ENCODE data around the gene CACNA1H.
"Not testable (repeated sequence)": the region's sequence is repeated elsewhere in the genome, so short reads cannot be mapped to it uniquely, and the experiment has no call there.

Gene CACNA1H

DNA sequence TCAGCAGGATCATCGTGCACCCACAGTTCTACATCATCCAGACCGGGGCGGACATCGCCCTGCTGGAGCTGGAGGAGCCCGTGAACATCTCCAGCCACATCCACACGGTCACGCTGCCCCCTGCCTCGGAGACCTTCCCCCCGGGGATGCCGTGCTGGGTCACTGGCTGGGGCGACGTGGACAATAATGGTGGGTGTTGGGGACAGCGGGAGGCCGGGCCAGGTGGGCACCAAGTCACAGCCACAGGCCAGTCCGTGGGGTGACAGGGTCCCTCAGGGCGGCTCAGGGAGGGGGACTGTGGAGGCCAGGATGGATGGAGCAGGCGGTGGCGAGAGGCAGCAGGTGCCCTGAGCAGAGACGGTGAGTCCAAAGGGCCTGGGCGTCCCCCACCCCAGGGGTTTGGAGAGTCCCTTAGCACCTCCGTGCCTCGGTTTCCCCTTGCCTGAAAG is 104.0 kb downstream of the CACNA1H start:
- no peak for DNase-seq

DNA sequence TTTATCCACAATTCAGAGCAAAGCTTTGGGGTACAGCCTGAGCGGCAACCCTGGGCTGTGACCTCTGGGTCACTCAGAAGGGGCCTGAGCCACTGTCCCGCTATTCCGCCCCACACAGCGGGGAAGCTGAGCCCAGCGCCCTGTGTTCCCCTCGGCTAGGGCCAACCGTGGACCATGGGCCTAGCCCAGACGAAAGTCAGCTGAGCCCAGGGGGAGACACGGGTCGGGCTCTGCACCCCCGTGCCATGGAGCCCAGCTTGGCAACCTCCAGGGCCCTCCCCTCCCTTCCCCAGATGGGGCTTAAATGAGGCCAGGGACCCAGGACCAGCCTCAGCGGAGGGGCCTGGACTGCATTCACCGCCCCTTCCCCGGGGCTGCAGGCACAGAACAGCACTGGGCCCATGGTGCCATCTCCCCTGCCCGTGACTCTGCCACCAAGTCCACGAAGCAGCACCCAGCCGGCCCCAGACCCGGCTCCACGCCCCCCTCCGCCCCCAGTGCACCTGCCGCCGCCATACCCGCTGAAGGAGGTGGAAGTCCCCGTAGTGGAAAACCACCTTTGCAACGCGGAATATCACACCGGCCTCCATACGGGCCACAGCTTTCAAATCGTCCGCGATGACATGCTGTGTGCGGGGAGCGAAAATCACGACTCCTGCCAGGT is 104.8 kb downstream of the CACNA1H start:
- DNase-seq: no peak

DNA sequence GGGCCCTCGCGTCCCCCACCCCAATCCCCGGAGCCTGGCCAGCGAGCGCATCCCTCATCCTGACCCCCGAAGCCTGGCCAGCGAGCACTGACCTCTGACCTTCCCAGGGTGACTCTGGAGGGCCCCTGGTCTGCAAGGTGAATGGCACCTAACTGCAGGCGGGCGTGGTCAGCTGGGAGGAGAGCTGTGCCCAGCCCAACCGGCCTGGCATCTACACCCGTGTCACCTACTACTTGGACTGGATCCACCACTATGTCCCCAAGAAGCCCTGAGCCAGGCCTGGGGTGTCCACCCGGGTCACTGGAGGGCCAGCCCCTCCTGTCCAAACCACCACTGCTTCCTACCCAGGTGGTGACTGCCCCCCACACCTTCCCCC is 105.3 kb downstream of the CACNA1H start:
- no peak for DNase-seq

DNA sequence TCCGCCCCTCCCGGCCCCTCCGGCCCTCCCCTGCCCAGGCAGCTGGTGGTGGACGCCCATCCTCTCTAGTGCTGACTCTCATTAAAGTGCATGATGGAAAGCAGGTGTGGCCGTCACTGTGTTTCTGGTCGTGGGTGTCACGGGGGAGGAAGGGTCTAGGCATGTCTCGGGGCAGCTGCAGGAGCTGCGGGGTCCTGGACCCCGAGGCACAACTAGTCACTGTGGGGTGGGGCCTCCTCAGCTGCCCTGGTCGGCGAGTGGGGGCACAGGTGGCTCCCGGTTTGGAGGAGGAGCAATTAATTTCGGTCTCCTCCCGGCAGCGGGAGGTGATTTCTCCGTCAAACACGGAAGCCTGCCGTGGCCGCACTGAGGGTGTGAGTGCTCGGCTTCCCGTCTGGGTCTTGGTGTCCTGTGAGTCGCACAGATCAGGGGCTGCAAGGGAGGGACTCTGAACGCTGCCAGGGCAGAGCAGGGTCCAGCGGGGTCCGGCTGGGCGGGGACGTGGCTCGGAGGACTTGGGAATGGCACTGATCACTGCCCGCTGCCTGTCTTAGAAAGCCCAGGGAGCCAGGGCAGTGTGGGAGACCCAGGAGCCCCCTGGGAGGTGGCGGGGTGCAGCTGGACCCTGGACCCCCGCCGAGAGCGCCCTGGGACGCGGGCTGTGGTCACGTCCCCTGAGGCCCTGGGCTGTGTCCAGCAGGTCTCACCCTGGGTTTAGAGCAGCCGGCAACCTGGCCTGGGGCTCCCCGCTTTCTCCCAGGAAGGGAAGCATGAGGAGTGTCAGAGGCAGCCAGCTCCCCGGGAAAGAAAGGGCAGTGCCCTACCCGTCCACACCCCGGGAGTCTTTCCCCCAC is 106.2 kb downstream of the CACNA1H start:
- DNase-seq: no peak

DNA sequence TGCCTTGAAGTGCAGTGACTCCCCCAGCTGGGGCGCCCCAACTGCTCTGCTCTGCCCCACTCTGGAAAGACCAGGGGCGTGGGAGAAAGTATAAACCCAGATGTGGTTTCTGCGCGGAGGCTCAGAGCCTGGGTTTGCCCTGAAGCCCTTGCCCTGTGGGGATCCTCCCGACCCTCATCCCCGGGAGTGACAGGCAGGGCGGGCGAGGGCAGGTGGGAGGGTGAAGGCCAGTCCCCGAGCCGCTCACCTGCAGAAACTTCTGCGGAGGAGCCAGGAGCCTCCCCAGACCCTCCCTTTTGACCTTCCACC is 106.8 kb downstream of the CACNA1H start:
- DNase-seq: no peak

DNA sequence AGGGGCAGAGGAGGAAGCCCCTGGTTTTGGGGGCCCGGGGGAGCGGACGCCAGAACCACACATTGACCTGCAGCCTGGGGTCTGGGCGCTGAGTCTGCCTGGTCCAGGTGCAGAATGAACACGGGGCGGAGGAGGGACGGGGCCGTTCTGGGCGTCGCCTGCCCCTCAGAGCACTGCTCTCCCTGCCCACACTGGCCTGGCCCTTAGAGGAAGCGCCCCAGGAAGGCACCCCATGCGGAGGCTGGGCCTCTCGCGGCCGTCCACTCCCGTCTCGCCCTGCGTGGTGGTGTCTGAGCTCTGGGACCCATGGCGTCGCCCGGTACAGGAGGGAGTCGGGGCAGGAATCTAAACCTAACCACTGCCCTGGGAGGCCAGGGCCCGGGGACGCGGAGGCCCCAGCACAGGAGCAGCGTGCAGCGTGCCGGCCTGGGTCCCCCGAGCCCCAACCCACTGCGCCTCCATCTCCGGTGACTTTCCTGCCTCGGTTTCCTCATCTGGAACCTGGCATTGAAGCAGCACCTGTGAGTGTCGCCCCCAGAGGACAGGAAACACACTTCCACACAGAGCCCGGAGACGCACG is 107.3 kb downstream of the CACNA1H start:
- no peak for DNase-seq

DNA sequence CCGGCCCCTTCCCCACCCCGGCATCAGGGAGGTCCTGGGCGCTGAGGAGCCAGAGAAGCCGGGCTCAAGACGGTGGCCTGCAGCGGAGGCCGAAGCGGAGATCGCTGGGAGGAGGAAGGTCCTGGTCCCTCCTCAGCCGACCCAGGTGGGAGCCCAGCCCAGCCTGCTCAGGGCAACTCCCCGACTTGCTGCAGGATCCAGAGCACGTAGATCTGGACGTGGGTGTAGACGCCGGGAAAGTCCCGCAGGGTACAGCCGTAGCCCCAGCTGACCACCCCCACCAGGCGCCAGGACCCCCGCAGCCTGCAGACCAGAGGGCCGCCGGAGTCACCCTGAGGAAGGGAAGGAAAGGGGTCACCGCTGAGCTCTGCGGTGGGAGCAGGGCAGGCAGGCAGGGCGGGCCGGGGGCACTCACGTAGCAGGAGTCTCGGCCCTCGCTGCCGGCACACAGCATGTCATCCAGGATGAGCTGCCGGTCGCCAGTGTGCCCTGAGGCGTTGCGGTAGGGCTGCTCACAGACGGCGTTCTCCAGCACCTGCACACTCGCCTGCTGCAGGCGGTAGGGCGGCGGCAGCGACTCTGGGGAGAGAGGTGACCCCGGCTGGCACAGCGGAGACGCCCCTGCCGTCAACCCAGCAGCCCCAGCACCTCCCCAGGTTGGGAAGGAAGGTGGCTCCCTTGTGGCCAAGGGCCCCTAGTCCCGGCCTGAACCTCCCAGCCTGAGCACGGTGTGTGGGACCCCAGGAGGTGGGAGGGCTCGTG is 108.4 kb downstream of the CACNA1H start:
- no peak for DNase-seq

DNA sequence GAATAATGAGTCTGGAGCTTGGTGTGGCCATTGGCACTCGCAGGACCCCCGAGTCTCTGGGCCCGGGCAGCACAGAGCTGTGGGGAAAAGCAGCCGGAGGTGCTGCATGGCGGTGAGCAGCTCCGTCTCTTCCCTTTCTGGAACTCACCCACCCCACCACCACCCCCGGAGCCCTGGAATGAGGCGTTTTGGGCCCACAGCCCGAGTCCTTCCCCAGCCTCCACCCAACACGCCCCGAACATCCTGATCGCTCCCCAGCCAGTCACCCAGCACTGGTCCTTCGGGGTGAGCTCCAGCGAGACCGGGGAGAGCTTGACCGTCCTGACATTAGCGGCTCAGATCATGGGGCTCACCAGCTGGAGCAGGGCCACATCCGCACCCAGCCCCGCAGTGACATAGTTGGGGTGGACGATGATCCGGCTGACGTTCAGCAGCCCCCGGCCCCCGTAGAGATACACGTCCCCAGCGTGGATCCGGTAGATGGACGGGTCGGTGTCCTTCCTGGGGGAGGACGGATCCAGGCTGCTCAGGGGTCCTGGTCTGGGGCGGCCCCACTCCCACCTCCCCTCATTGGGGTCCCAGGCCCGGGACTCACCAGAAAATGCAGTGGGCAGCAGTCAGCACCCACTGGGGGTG is 109.4 kb downstream of the CACNA1H start:
- no peak for DNase-seq

DNA sequence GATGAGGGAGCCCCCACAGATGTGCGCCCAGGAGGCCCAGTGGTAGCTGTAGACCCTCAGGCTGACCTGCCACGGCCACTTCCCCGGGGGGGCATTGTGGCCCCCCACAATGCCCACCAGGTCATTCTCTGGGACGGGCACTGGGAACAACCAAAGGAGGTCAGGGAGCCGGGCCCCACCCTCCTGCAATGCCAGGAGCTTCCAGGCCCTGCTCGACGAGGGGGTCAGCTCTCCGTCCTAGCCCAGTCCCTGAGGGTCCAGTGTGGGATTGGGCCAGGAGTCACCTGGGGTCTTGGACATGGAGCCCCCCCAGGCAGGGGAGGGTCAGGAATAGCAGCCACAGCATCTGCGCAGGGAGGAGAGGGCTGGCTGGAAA is 109.9 kb downstream of the CACNA1H start:
- DNase-seq: no peak

DNA sequence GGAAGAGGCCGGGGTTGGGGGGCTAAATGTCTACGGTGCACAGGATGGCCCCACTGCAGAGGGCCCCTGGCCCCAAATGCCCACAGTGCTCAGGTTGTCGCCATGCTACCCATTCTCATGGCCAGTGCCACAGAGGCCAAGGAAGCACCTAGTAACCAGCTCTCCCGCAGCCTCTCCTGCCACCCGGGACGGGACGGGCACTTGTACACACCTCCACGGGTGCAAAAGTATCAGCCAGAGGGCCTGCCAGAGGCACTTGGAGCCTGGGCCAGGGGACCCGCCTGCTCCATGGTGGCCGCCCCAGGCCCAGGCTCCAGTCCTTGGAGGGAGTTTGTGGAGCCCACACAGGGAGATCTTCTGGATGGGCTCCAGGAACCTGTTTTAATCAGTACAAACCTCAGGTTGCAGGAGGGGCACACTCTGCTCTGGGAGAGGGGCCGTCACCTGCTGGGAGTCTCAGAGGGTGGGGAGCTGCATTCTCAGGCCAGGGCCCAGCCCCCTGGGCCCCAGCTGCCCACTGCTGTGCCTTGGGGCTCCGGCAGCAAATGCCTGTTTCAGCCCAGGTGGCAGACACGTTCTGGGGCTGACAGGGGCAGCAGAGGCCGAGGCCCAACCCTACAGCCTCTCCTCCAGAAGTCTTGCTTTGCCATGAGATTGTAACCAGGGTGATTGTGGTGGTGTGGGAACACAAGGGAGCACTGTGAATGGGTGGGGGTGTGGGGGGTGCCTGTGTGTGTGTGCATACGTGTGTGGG is 110.9 kb downstream of the CACNA1H start:
- DNase-seq: no peak

DNA sequence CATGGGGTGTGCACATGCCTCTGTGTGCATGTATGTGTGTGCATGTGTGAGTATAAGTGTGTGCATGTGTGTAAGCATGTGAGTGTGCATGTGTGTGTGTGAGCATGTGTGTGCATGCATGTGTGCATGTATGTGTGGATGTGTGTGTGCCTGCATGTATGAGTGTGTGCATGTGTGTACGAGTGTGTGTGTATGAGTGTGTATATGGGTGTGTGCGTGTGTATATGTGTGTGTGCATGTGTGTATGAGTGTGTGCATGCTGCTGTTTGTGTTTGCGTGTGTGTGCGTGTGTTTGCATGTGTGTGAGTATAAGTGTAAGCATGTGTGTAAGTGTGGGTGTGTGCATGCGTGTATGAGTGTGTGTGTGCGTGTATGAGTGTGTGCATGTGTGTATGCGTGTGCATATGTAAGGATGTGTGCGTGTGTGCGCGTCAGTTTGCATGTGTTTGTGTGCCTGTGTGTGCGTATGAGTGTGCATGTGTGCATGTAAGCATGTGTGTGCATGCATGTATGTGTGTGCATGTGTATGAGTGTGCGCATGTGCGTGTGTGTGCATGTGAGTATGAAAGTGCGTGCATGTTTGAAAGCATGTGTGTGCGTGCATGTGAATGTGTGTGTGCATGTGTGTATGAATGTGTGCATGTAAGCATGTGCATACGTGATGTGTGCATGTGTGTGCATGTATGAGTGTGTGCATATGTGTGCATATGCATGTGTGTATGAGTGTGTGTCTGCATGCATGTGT is 111.6 kb downstream of the CACNA1H start:
- no peak for DNase-seq

DNA sequence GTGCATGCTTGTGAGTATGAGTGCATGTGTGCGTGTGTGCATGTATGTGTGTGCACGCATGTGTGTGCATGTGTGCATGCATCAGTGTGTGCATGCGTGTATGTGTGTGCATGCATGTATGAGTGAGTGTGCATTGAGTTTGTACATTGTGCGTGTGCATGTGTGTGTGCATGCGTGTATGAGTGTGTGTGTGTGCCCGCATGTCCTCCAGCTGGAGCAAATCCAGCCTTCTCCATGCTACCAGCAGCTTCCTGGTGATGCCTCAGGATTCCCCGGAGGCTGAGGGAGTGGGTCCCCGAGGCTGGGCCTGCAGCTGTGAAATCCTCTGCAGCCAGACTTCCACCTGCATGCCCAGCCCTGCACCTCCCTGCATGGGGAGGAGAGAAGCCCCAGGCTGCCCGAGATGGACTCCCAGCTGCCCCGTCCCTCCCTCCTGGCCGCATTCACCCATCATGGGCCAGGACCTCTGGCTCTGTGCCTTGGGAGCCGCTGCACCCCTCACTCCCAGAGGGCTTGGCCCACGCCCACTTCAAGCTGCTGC is 112.3 kb downstream of the CACNA1H start:
- DNase-seq: no peak

DNA sequence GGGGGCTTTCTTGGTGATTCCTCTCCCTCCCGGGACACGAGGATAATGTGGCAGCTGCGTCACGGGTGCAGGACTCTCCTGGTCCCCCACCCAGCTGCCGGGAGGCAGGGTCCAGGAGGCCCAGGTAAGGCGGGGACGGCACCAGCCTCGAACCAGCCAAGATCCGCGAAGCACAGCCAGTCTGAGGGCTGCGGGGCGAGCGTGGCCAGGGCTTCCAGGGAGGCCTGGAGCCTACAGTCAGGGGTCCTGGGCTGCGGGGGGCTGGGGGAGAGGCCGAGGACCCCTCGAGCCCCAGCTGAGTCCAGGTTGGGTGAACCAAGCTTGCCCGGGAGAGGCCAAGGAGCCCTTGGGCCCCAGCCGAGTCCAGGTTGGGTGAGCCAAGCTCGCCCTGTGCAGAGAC is 112.9 kb downstream of the CACNA1H start:
- no peak for DNase-seq

DNA sequence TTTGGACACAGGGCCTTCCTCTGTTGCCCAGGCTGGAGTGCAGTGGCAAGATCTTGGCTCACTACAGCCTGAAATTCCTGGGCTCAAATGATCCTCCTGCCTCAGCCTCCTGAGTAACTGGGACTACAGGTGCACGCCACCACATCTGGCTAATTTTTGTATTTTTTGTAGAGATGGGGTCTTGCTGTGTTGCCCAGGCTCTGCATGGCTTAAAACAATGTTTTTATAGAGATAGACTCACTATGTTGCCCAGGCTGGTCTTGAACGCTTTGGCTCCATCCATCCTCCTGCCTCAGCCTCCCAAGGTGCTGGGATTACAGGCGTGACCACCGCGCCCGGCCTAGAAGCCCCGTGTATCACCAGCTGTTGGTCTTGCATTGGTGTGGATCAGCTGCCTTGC is 116.5 kb downstream of the CACNA1H start:
- DNase-seq: not testable (repeated sequence)

DNA sequence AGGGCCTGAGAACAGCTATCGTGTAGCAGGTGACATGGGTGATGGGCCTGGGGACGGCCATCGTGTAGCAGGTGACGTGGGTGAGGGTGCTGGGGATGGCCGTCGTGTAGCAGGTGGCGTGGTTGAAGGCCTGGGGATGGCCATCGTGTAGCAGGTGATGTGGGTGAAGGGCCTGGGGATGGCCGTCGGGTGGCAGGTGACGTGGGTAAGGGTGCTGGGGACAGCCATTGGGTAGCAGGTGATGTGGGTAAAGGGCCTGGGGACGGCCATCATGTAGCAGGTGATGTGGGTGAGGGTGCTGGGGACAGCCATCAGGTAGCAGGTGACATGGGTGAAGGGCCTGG is 118.4 kb downstream of the CACNA1H start:
- no peak for DNase-seq

All from stimulated activated CD4-positive, alpha-beta T cell treated with anti-CD3 and anti-CD28 coated beads, Interleukin-4, amount 100 ng/mL, for 1 hour (primary cell).